GM12873 (cell line): ENCODE results near the gene WIPF2.
A peak's percentile ranks its signal among the peaks of the same experiment; 100 is the strongest.

Source experiments
- CTCF ChIP-seq: IDR thresholded peaks from 2 replicates; pipeline ENCODE4 v1.5.1; 2012; ENCODE audit warnings: low read depth, mild to moderate bottlenecking, moderate library complexity, low read length, control low read depth; ENCODE audit not compliant: insufficient read depth; ENCODE audit errors: missing control alignments

Gene WIPF2

GRCh38 chr17:40218740-40219593 lies at the start of gene WIPF2:
Gene WIPF2, plus strand, starts transcription at chr17:40219304. Its CDS starts 37,156 bp downstream, at chr17:40256460.
- peak; percentile 54 for TF ChIP-seq CTCF

GRCh38 chr17:40170325-40170724 lies 48.8 kb upstream of the WIPF2 start:
- no peak for TF ChIP-seq CTCF

GRCh38 chr17:40171750-40172149 lies 47.4 kb upstream of the WIPF2 start:
- no peak for TF ChIP-seq CTCF

GRCh38 chr17:40173091-40173777 lies 45.9 kb upstream of the WIPF2 start:
- no peak for TF ChIP-seq CTCF

- no peak for TF ChIP-seq CTCF
Observed at GRCh38 chr17:40173778-40174135, 45.3 kb upstream of the WIPF2 start.

- TF ChIP-seq CTCF: no peak
Observed at GRCh38 chr17:40174514-40174913, 44.6 kb upstream of the WIPF2 start.

- no peak for TF ChIP-seq CTCF
Observed at GRCh38 chr17:40175928-40176753, 43.0 kb upstream of the WIPF2 start.
